CD4-positive, alpha-beta memory T cell (primary cell): Measurements from ENCODE around the gene DCTD. TPM values are rescaled to one million over a fixed set of nuclear protein-coding genes. Genes with fewer than 3 reads are reported as not detected.
A peak's percentile ranks its signal among the peaks of the same experiment; 100 is the strongest.

Source experiments
- CTCF ChIA-PET: fragments of 350-600 bp; sonication (Branson Sonifier 250); formaldehyde crosslinking; loops from one replicate; lab custom pipeline; 2021; ENCODE audit warnings: inconsistent platforms; ENCODE audit not compliant: partially characterized antibody; lab: Charles Lee
- POLR2A ChIA-PET: fragments of 350-600 bp; sonication (Branson Sonifier 250); formaldehyde crosslinking; loops from one replicate; lab custom pipeline; 2021; ENCODE audit not compliant: partially characterized antibody; lab: Charles Lee
- DNase-seq, 5 donors: peaks; one replicate each; pipeline versions ENCODE4 v3.0.0 to v3.0.0-alpha.2; 2020 to 2022; ENCODE audit warnings: mixed read lengths in 1 of 5
- H3K27ac ChIP-seq: one replicate; pipeline ENCODE4 v1.7.0; 2013; ENCODE audit warnings: low read depth, low read length
- H3K27me3 ChIP-seq: 2 replicates; pipeline ENCODE4 v1.7.0; 2013; ENCODE audit warnings: mild to moderate bottlenecking, low read length, moderate library complexity; ENCODE audit not compliant: insufficient read depth
- H3K36me3 ChIP-seq: 2 replicates; pipeline ENCODE4 v1.7.0; 2013; ENCODE audit warnings: mild to moderate bottlenecking, low read length, moderate library complexity; ENCODE audit not compliant: insufficient read depth
- H3K4me1 ChIP-seq: 2 replicates; pipeline ENCODE4 v1.7.0; 2013; ENCODE audit warnings: mild to moderate bottlenecking, low read length, moderate library complexity; ENCODE audit not compliant: insufficient read depth
- H3K4me3 ChIP-seq, 2 donors: one replicate each; pipeline ENCODE4 v1.7.0; 2013; ENCODE audit warnings: low read length in 2 of 2, mild to moderate bottlenecking in 1 of 2
- H3K9me3 ChIP-seq, 2 donors: one replicate each; pipeline ENCODE4 v1.7.0; 2013; ENCODE audit warnings: low read length in 2 of 2, control low read depth in 1 of 2; ENCODE audit not compliant: control insufficient read depth in 1 of 2
- H3K27ac Mint-ChIP-seq, 7 donors: one replicate each; pipeline ENCODE4 v1.8.0; 2020 to 2021; ENCODE audit warnings: mixed read lengths in 7 of 7, mild to moderate bottlenecking in 6 of 7, inconsistent platforms in 3 of 7, moderate library complexity in 3 of 7
- H3K27me3 Mint-ChIP-seq, 2 donors: one replicate each; pipeline ENCODE4 v1.8.0; 2020 to 2021; ENCODE audit warnings: mixed read lengths in 2 of 2
- H3K36me3 Mint-ChIP-seq, 2 donors: one replicate each; pipeline ENCODE4 v1.8.0; 2020 to 2021; ENCODE audit warnings: mixed read lengths in 2 of 2, inconsistent platforms in 1 of 2, mild to moderate bottlenecking in 1 of 2
- H3K4me1 Mint-ChIP-seq, 4 donors: one replicate each; pipeline ENCODE4 v1.8.0; 2020 to 2021; ENCODE audit warnings: mixed read lengths in 4 of 4, mild to moderate bottlenecking in 1 of 4
- H3K4me3 Mint-ChIP-seq, 8 donors: one replicate each; pipeline ENCODE4 v1.8.0; 2020 to 2021; ENCODE audit warnings: mixed read lengths in 8 of 8, mild to moderate bottlenecking in 7 of 8, moderate library complexity in 6 of 8, inconsistent platforms in 3 of 8
- H3K9me3 Mint-ChIP-seq, 8 donors: one replicate each; pipeline ENCODE4 v1.8.0; 2020 to 2021; ENCODE audit warnings: mixed read lengths in 8 of 8, mild to moderate bottlenecking in 5 of 8, inconsistent platforms in 3 of 8, moderate library complexity in 1 of 8
- intact Hi-C: fragments of 100-400 bp; cut with micrococcal nuclease; formaldehyde crosslinking; loops from one replicate; pipeline ENCODE4 v1.15.1; 2023
- polyA plus RNA-seq, 2 donors: library from polyadenylated mRNA; unstranded; fragments of 300-500 nt; fragmentation: Illumina TruSeq; gene quantifications; one replicate each; pipeline ENCODE4 v1.2.3, GENCODE V29; 2021
- total RNA-seq, 2 experiments: library from RNA; stranded (reverse); gene quantifications; one replicate each; pipeline ENCODE4 v1.2.3, GENCODE V29; 2021

Gene DCTD
- total and polyA plus RNA-seq, 4 experiments from 2014 or later = 66.6 to 119 (median 77.2) TPM

GRCh38 chr4:182922501-182923284 is 5.5 kb upstream of the DCTD start:
- Histone ChIP-seq H3K36me3 (no peaks in the 10 kb centered on the region), H3K9me3 (no peaks in the 10 kb centered on the region), H3K27ac (no peak overlapping the region), H3K4me3 (no peak overlapping the region), H3K4me1 (peaks cover 19% of the 10 kb centered on the region), H3K27me3 (no peaks in the 10 kb centered on the region)
- intact Hi-C loops = no loop called here
- no peak for DNase-seq
- Mint-ChIP-seq H3K36me3 (peaks cover 0 to 2% of the 10 kb centered on the region in 2 donors), H3K27me3 (no peaks in the 10 kb centered on the region), H3K27ac (no peak overlapping the region), H3K9me3 (no peaks in the 10 kb centered on the region), H3K4me1 (peaks cover 9 to 23% (median 18%) of the 10 kb centered on the region in 4 donors), H3K4me3 (no peak overlapping the region)
- ChIA-PET CTCF (interaction anchor here (0.7 to 1.7 kb wide), 4 partner anchors 8 to 21 kb away, joined by 3 to 5 read pairs (median 4); no protein-coding TSS in a partner anchor), POLR2A (no interaction called here)

DNA sequence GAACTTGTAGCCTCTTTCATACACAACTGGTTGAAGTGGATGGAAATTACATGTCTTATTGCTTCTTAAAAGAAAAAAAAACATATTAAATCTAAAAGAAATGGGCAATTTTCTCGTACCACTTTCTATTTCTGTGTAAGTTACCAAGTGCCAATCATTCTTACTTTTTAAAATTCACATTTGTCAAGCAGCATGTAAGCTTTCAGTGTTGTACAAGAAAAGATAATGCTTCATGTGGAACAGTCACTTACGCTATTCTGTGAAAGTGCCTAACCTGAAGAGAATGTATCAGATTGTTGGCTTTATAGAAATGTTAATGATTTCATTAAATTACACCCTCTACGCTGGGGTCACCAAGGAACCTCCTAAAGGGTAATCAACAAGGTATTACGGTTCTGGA is 4.4 kb upstream of the DCTD start:
- POLR2A ChIA-PET = no interaction called here
- Mint-ChIP-seq H3K4me3 (no peak overlapping the region), H3K27me3 (no peaks in the 10 kb centered on the region), H3K9me3 (no peaks in the 10 kb centered on the region), H3K36me3 (peaks cover 0 to 4% of the 10 kb centered on the region in 2 donors), H3K4me1 (peaks cover 9 to 26% (median 19%) of the 10 kb centered on the region in 4 donors), H3K27ac (no peak overlapping the region)
- no peaks in the 10 kb centered on the region for H3K36me3 ChIP-seq
- CTCF ChIA-PET = interaction anchor here (1.1 to 1.6 kb wide), 2 partner anchors 9 to 444 kb away, joined by 3 to 4 read pairs; no protein-coding TSS in a partner anchor
- intact Hi-C loops = no loop called here
- no peaks in the 10 kb centered on the region for H3K9me3 ChIP-seq
- no peak overlapping the region for H3K4me3 ChIP-seq
- H3K27me3 ChIP-seq = no peaks in the 10 kb centered on the region
- DNase-seq = no peak
- peaks cover 22% of the 10 kb centered on the region for H3K4me1 ChIP-seq
- no peak overlapping the region for H3K27ac ChIP-seq

GRCh38 chr4:182920676-182921075 is 3.5 kb upstream of the DCTD start:
- intact Hi-C loops = no loop called here
- Mint-ChIP-seq H3K4me3 (peak overlapping the region in 1 of 8 donors; percentile 11), H3K27ac (no peak overlapping the region), H3K9me3 (no peaks in the 10 kb centered on the region), H3K4me1 (peaks cover 16 to 35% (median 27%) of the 10 kb centered on the region in 4 donors), H3K27me3 (no peaks in the 10 kb centered on the region), H3K36me3 (peaks cover 0 to 8% of the 10 kb centered on the region in 2 donors)
- Histone ChIP-seq H3K27ac (no peak overlapping the region), H3K4me1 (peaks cover 30% of the 10 kb centered on the region), H3K27me3 (no peaks in the 10 kb centered on the region), H3K4me3 (no peak overlapping the region), H3K36me3 (no peaks in the 10 kb centered on the region), H3K9me3 (no peaks in the 10 kb centered on the region)
- ChIA-PET POLR2A (no interaction called here), CTCF (no interaction called here)
- DNase-seq = no peak

DNA sequence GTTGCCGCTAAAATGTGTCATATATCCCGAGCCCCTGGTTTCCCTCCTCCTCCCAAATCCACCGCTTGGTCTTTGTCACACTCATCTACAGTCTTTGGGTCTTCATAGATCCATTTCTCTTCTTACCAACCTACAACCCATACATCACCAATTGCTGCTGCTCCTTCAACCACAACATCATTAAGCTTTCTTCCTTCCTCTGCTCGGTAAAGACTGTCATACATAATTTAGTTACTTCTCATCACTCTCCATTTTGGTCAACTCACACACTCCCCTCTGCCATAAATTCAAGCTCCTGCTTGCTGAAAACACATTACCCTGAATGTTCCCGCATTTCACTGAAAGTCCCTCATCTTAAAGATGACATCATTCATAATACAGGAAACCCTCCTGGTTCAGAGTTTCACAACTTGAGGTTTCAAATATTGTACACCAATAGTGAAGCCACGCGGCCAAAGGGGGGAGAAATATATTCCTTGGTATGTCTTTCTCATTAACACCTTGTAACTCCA is 1.7 kb upstream of the DCTD start:
- H3K27me3 ChIP-seq = no peaks in the 10 kb centered on the region
- POLR2A ChIA-PET = interaction anchor here (0.9 to 2.1 kb wide), 5 partner anchors 9 to 587 kb away, joined by 3 to 12 read pairs (median 8); partner anchors contain the start of genes CDKN2AIP and WWC2
- Mint-ChIP-seq H3K27ac (peak overlapping the region; percentile 84 to 98 (median 95)), H3K4me1 (peaks cover 19 to 50% (median 29%) of the 10 kb centered on the region in 4 donors), H3K4me3 (peak overlapping the region; percentile 80 to 95 (median 90)), H3K9me3 (no peaks in the 10 kb centered on the region), H3K36me3 (peaks cover 0 to 17% of the 10 kb centered on the region in 2 donors), H3K27me3 (no peaks in the 10 kb centered on the region)
- H3K36me3 ChIP-seq = peaks cover 7% of the 10 kb centered on the region
- peak overlapping the region; percentile 94 for H3K27ac ChIP-seq
- CTCF ChIA-PET = interaction anchor here (0.7 to 1.7 kb wide), 6 partner anchors 8 to 586 kb away, joined by 3 to 15 read pairs (median 3); partner anchors contain the start of gene ING2
- peak; percentile 22 to 46 (median 30) for DNase-seq
- peak overlapping the region in 1 of 2 donors; percentile 55 for H3K4me3 ChIP-seq
- no peaks in the 10 kb centered on the region for H3K9me3 ChIP-seq
- intact Hi-C loops = loop anchor here (1.0 to 10.0 kb wide), 6 partner anchors 19 to 736 kb away; partner anchors contain the start of genes CDKN2AIP, RWDD4, TRAPPC11 and WWC2
- H3K4me1 ChIP-seq = peaks cover 30% of the 10 kb centered on the region

GRCh38 chr4:182918044-182918607 is 940 bp upstream of the DCTD start:
- no peaks in the 10 kb centered on the region for H3K27me3 Mint-ChIP-seq
- CTCF ChIA-PET = interaction anchor here (0.7 to 1.7 kb wide), 6 partner anchors 9 to 586 kb away, joined by 3 to 15 read pairs (median 3); partner anchors contain the start of gene ING2
- H3K9me3 Mint-ChIP-seq = no peaks in the 10 kb centered on the region
- H3K4me1 ChIP-seq = peaks cover 30% of the 10 kb centered on the region
- H3K36me3 ChIP-seq = peaks cover 7% of the 10 kb centered on the region
- H3K27ac Mint-ChIP-seq = peak overlapping the region; percentile 84 to 98 (median 95)
- H3K4me3 ChIP-seq = peak overlapping the region; percentile 55 to 81
- peak overlapping the region; percentile 80 to 95 (median 90) for H3K4me3 Mint-ChIP-seq
- H3K4me1 Mint-ChIP-seq = peaks cover 22 to 57% (median 34%) of the 10 kb centered on the region in 4 donors
- no peaks in the 10 kb centered on the region for H3K27me3 ChIP-seq
- peak overlapping the region; percentile 94 for H3K27ac ChIP-seq
- no peaks in the 10 kb centered on the region for H3K9me3 ChIP-seq
- POLR2A ChIA-PET = interaction anchor here (0.9 to 2.1 kb wide), 6 partner anchors 9 to 588 kb away, joined by 3 to 12 read pairs (median 6); partner anchors contain the start of genes CDKN2AIP and WWC2
- peaks cover 7 to 23% of the 10 kb centered on the region in 2 donors for H3K36me3 Mint-ChIP-seq
- peak in 1 of 5 donors; percentile 9 for DNase-seq
- intact Hi-C loops = loop anchor here (1.0 to 10.0 kb wide), 6 partner anchors 20 to 737 kb away; partner anchors contain the start of genes CDKN2AIP, RWDD4, TRAPPC11 and WWC2

DNA sequence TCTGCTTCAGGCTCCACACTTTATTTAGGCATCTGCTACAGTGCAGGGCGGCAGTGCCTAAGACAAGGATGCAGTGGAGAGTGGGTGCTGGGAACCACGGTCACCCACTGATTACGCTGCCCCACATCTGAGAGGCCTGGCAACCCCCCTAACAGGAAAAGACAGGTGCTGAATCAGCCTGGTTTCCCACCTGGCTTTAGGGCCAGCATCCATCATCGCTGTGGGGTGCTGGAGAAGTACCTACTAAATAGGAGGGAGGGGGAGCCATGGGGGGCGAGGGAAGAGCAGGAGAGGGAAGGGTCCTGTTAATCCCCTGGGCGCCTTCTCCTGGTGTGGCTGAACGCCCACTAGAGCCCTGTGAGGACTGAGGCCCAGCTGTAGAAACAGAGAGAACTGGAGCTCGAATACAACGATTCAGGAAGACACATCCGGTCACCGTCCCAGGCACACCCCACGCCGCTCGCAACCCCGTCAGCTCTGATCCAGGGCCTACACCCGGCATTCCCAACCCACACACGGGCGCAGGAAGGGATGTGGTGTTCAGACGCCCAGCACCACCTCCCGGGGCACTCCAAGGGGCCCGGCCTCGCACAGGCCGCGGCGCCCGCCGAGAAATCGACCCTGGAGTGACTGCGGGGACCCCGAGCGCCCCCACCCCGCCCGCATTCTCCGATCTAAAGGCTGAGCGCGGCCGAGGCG is 554 bp downstream of the DCTD start:
- intact Hi-C loops = loop anchor here (2.0 to 10.0 kb wide), 3 partner anchors 108 to 738 kb away; partner anchors contain the start of genes RWDD4 and TRAPPC11
- Mint-ChIP-seq H3K4me1 (peaks cover 31 to 70% (median 43%) of the 10 kb centered on the region in 4 donors), H3K27ac (peak overlapping the region; percentile 85 to 96 (median 94)), H3K27me3 (no peaks in the 10 kb centered on the region), H3K4me3 (peak overlapping the region; percentile 83 to 93 (median 90)), H3K36me3 (peaks cover 22 to 33% of the 10 kb centered on the region in 2 donors), H3K9me3 (no peaks in the 10 kb centered on the region)
- ChIA-PET POLR2A (interaction anchor here (0.7 kb wide), 1 partner anchor 182 kb away, joined by 5 read pairs; the partner anchor contains the start of gene WWC2), CTCF (interaction anchor here (0.6 to 1.3 kb wide), 2 partner anchors 9 to 10 kb away, joined by 3 read pairs; no protein-coding TSS in a partner anchor)
- Histone ChIP-seq H3K4me1 (peaks cover 30% of the 10 kb centered on the region), H3K9me3 (no peaks in the 10 kb centered on the region), H3K36me3 (peaks cover 7% of the 10 kb centered on the region), H3K4me3 (peak overlapping the region; percentile 14 to 60), H3K27me3 (no peaks in the 10 kb centered on the region), H3K27ac (peak overlapping the region; percentile 64)
- DNase-seq = peak in 2 of 5 donors; percentile 13 to 51
